ENCODE data around the gene NTRK2.
A peak's percentile ranks its signal among the peaks of the same experiment; 100 is the strongest.

The NTRK2 gene

DNA sequence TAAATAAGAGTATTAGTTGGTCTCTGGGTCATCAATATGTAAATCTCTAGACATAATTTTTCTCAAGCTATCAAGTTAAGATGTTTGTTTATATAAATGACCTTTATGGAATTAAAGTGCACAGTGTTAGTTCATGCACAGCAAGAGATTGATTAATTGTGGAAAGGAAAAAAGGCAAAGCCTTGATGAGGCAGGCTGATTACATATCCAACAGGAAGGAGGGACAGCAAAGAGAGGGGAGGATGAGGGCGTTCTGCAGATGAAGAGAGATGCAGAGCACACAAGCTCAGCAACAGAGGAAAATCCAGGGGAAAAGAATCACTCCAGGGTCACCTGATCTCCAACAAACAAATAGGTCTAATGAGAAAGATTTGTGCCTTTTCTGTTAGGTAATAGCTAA lies 16.5 kb downstream of the NTRK2 start:
- TF ChIP-seq ZFX (IDR thresholded peaks at IDR 0.05; ENCODE audit: borderline replicate concordance), result no peak
- H3K27ac ChIP-seq, result no peak overlapping the region

DNA sequence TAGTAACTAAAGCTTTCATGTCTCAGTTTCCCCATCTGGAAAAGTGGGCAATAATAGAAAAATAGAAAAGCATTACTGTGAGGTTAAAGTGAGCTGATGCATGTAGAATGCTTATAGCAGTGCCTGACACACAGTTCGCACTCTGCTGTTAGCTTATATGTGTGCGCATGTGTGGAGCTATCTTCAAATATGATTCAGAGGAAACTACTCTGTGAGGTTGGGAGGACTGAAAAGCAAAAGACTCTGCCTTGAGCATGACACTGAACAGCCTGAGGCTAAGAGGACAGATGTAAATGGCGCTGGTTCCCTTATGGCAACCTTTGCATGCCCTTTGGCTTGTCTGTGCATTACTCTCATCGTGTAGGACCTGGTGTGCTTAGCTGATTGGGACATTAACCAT lies 19.4 kb downstream of the NTRK2 start:
- no peak overlapping the region for H3K27ac ChIP-seq
- no peak for TF ChIP-seq CTCF (IDR thresholded peaks at IDR 0.05)
- no peak for TF ChIP-seq ZFX (IDR thresholded peaks at IDR 0.05; ENCODE audit: borderline replicate concordance)

DNA sequence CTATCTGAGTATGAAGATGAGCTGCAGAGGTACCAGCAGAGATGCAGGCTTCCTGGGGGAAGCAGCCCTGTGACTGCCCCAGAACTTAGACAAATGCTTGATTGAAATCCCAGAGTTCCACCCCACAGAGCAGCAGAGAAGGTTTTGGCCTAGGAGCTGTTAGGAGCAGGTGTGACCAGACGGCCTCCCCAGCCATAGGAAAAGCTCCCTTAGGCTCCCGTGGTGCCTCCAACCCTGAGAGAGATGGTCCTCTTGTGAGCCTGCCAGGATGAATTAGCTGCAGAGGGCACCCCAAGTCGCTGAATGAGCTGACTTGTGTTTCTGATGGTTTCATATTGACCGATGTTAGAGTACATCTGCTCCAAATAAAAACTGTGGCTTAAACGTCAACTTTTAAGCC lies 22.1 kb downstream of the NTRK2 start:
- no peak overlapping the region for H3K27ac ChIP-seq
- TF ChIP-seq CTCF (IDR thresholded peaks at IDR 0.05) (no peak), ZFX (IDR thresholded peaks at IDR 0.05; ENCODE audit: borderline replicate concordance) (no peak)

DNA sequence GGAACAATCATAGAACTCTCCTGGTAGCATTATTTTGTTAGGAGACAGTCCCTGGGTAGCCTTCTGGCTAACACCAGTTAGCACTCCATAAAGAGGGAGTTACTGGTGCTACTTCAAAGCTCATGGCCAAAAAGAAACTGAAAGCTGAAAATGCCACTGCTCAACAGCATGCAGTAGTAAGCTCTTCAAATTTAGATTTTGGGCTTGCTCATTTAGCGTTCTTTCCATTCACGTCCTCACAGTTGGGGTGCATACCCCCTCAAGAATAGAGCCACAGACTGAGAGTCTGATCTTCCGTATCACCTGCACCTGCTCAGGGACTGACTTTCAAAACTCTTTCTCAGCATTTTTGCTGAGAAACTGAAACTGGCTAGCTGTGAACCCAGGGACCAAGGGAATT lies 24.7 kb downstream of the NTRK2 start:
- no peak overlapping the region for H3K27ac ChIP-seq
- TF ChIP-seq CTCF (IDR thresholded peaks at IDR 0.05) (no peak), ZFX (IDR thresholded peaks at IDR 0.05; ENCODE audit: borderline replicate concordance) (no peak)

DNA sequence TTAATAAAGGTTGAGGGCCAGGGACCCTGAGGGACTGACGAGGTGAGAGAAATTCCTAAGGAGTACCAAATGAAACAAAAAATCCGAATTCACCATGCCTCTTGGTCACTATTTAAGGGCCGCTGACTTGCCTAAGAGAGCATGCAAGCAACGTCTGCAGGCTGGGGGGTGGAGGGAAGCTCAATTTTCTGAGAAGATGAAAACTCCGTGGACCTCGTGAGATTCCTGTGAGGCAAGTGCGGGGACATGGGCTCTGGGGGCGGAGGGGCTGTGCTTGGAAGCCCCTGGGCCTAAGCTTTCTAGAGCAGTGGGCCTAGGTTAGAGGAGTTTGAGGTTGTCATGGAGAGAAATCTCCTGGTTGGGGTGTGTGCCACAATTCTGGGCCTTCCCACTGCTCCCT lies 27.5 kb downstream of the NTRK2 start:
- H3K27ac ChIP-seq, result no peak overlapping the region
- TF ChIP-seq ZFX (IDR thresholded peaks at IDR 0.05; ENCODE audit: borderline replicate concordance), result no peak
- no peak for TF ChIP-seq CTCF (IDR thresholded peaks at IDR 0.05)

DNA sequence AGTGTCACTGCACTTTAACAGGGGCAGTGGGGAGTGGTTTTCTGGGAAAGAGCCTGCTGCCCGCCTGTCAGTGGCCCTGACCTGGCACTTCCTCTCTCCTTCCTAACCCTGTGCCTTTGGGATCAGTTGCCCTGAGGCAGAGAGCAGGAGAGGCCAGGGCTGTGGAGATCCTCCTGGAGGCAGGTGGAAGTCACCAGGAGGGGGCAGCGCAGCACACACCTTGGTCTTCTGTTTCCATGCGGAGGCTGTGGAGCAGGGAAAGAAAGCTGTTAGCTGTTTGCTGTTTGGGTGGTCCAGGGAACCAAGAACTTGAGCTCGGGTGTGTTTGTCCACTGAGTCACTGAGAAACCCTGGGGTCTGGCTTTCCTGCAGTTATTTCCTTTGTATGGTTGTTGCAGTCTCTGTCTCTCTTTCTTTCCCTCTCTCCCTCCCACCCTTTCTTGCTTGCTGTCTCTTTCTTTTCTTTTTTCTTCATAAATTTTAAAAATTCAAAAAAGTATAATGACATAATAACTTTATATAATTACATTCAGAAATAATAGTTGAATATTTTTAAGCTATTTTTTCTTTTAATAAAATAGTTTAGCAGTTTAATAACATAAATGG lies 28.1 kb downstream of the NTRK2 start:
- no peak overlapping the region for H3K27ac ChIP-seq
- TF ChIP-seq CTCF (IDR thresholded peaks at IDR 0.05), result peak; percentile 83
- no peak for TF ChIP-seq ZFX (IDR thresholded peaks at IDR 0.05; ENCODE audit: borderline replicate concordance)

DNA sequence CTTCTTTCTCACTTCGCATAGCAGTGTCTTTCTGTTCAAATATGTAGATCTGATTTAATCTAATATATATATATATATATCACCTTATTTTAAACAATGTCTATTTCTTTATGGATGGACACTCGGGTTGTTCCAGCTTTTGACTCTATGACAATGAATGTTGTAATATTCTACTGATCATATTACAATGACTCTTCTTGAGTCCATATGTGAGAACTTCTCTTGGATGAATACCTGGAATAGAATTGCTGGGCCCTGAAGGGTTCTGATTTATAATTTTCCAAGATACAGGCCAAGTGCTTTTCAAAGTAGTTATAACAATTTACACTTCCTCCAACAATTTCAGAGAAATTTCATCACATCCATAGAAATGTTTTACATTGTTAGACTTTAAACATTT lies 28.8 kb downstream of the NTRK2 start:
- TF ChIP-seq CTCF (IDR thresholded peaks at IDR 0.05) (no peak), ZFX (IDR thresholded peaks at IDR 0.05; ENCODE audit: borderline replicate concordance) (no peak)
- no peak overlapping the region for H3K27ac ChIP-seq

GRCh38 chr9:84699984-84700383 lies 30.5 kb downstream of the NTRK2 start:
- H3K27ac ChIP-seq, result no peak overlapping the region
- TF ChIP-seq ZFX (IDR thresholded peaks at IDR 0.05; ENCODE audit: borderline replicate concordance) (no peak), CTCF (IDR thresholded peaks at IDR 0.05) (no peak)

All from 22Rv1 (cell line).